DMS53 treated with DMSO at 0.1 percent for 48 hours (cell line): ENCODE data around the gene ZNF335.
A peak's percentile ranks its signal among the peaks of the same experiment; 100 is the strongest.
"Not testable (repeated sequence)": the region's sequence is repeated elsewhere in the genome, so short reads cannot be mapped to it uniquely, and the experiment has no call there.

Experiments
- DNase-seq: peaks from one replicate; lab custom pipeline; 2025; ENCODE audit not compliant: unreplicated experiment; lab: John Stamatoyannopoulos, UW

Gene ZNF335

DNA sequence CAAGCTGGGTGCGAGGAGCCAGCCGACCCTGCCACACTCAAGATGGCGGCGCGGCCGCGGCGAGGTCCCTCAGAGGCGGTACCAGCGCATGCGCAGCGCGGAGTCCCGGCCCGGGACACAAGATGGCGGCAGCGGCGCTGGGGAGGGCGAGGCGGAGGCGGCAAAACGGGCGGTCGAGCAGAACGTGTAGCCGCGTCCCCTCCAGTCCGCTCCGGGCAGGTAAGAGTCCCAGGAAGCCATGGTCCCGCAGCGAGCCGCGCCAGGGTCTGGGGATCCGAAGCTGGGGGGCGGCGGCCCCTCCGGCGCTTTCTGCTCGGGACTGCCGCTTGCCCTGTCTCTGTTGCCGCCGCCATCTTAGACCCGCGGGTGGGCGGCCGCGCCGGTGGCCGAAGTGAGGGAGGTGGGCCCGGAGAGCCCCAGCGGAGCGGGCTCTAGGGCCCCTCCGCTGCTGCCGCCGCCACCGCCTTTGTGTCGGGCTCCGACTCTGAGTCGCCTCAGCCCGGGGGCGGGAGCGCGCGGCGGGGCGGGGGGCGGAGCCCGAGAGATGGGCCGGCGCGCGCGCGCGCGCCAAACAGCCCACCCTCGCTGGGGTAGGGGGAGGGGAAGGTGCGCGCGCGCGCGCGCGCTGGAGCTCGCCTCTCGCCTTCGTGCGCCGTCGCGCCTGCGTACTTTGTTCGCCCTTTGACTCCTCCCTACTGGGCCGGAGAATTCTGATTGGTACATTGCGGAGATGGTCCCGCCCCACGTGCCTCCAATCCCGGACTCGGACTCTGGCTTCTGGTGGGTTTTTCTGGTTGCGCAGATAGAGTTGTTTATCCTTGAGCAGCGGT is 37.2 kb downstream of the ZNF335 start, which contains the start of gene PCIF1:
Gene PCIF1 (plus strand): TSS at position 98 of the 830 bp plus-strand sequence. CDS start 4,317 bp downstream, outside the sequence.
- peak; percentile 96 for DNase-seq

- peak; percentile 61 for DNase-seq
Observed at GRCh38 chr20:45934046-45934585, 37.9 kb downstream of the ZNF335 start.

GRCh38 chr20:45933266-45934045 is 38.5 kb downstream of the ZNF335 start:
- DNase-seq, result peak; percentile 87

DNA sequence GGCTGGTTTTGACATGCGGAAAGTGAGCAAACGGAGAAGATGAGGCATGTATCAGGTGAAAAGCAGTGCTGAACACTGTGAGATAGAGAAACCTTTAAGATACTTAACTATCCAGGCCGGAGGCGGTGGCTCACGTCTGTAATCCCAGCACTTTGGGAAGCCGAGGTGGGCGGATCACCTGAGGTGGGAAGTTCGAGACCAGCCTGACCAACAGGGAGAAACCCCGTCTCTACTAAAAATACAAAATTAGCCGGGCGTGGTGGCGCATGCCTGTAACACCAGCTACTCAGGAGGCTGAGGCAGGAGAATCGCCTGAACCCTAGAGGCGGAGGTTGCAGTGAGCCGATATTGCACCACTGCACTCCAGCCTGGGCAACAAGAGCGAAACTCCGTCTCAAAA is 40.3 kb downstream of the ZNF335 start:
- not testable (repeated sequence) for DNase-seq

GRCh38 chr20:45927071-45927878 is 44.7 kb downstream of the ZNF335 start:
- DNase-seq, result no peak

DNA sequence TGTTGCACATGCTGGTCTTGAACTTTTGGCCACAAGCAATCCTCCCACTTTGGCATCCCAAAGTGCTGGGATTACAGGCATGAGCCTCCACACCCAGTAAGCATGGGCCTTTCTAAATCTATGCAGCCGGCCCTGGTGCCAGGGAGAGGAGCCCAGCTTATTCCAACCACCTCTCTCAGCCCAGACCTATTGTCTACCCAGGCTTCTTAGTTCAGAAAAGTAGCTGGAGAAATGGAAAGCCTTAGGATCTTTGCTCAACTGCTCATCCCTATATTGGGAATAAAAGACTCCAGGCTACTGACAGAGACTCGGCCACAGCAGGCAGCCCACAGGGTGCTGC is 45.3 kb downstream of the ZNF335 start:
- DNase-seq, result no peak

- DNase-seq, result no peak
Observed at GRCh38 chr20:45925821-45926506, 46.0 kb downstream of the ZNF335 start.

GRCh38 chr20:45924391-45925261 is 47.4 kb downstream of the ZNF335 start:
- DNase-seq, result peak; percentile 32

DNA sequence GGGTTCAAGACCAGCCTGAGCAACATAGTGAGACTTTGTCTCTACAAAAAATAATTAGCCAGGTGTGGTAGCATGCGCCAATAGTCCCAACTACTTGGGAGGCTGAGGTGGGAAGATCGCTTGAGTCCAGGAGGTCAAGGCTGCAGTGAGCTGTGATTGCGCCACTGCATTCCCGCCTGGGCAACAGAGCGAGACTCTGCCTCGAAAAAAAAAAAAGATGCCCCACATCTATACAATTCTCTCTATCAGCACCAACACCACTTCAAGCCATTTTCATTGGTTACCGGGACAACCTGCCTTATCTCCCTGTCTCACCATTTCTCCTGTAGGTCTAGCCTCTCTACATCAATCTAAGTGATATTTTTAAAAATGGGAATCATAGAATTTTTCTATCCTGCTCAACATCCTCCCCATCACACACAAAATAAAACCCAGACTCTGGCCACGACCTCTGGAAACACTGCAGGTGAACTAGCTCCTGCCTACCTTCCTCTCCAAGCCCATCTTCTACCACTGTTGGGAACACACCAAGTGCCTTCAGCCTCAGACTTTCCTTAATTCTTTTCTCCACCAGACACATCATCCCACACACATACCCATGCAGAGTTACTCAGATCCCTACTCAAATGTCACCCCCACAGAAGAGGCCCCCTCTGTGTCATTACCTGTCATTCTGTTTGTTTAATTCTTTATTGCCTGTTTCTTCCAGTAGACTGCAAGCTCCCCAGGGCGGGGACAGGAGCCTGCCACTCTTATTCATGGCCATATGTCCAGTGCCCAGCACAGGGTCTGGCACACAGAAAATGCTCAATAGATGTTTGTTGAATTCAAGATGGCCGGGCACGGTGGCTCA is 50.4 kb downstream of the ZNF335 start:
- DNase-seq, result no peak

- no peak for DNase-seq
Observed at GRCh38 chr20:45920462-45921336, 51.3 kb downstream of the ZNF335 start.

GRCh38 chr20:45919542-45920399 is 52.2 kb downstream of the ZNF335 start:
- no peak for DNase-seq

GRCh38 chr20:45918779-45919537 is 53.0 kb downstream of the ZNF335 start:
- DNase-seq, result no peak

- DNase-seq, result no peak
Observed at GRCh38 chr20:45918182-45918737, 53.7 kb downstream of the ZNF335 start.

- no peak for DNase-seq
Observed at GRCh38 chr20:45917790-45918141, 54.2 kb downstream of the ZNF335 start.

DNA sequence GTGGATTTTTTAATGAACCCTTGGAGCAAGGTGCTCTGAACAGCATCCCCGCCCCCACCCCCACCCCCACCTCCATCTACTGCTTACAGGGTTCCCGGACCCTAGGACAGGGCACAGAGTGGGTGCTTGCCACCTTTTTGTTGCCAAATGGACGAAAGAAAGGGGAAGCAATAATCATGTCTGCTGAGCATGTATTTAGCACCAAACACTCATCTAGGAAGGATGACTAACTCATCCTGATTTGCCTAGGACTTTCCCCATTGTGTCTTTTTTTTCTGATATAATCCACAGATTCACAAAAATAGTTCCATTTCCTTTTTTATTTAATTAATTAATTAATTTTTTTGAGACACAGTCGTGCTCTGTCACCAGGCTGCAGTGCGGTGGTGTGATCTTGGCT is 58.9 kb downstream of the ZNF335 start:
- DNase-seq, result no peak

- no peak for DNase-seq
Observed at GRCh38 chr20:45912344-45912682, 59.7 kb downstream of the ZNF335 start.
